Endothelial cell of umbilical vein (primary cell): ENCODE data around the gene CXCL10.
"Not testable (repeated sequence)": the region's sequence is repeated elsewhere in the genome, so short reads cannot be mapped to it uniquely, and the experiment has no call there.

Source experiments
- JUN ChIP-seq: IDR thresholded peaks from 2 replicates; pipeline ENCODE4 v1.6.1; 2011; ENCODE audit warnings: borderline replicate concordance, low read depth; ENCODE audit not compliant: insufficient read length, insufficient read depth
- MYC ChIP-seq: IDR thresholded peaks from one replicate; pipeline ENCODE4 v1.6.1; 2011; ENCODE audit warnings: mild to moderate bottlenecking, low read depth, low read length
- POLR2A ChIP-seq: IDR thresholded peaks from 2 replicates; pipeline ENCODE4 v1.6.1; 2012; ENCODE audit warnings: low read depth, mild to moderate bottlenecking, control low read depth, low read length
- POLR2AphosphoS5 ChIP-seq: IDR thresholded peaks from 2 replicates; pipeline ENCODE4 v1.6.1; 2012; ENCODE audit warnings: low read depth, mild to moderate bottlenecking, control low read depth, low read length, moderate library complexity; ENCODE audit not compliant: insufficient read depth
- TF ChIP-seq, protein P1 (sequence below): IDR thresholded peaks from 2 replicates; pipeline ENCODE4 v1.6.1; 2011; ENCODE audit not compliant: insufficient read depth, insufficient read length
- TF ChIP-seq, protein P2 (sequence below), 2 donors: IDR thresholded peaks; 1 replicate in 1 of 2; 2 replicates in 1 of 2; pipeline ENCODE4 v1.5.1; 2011; ENCODE audit warnings: low read length in 2 of 2, mild to moderate bottlenecking in 2 of 2, moderate library complexity in 2 of 2, control low read depth in 1 of 2, inconsistent platforms in 1 of 2, low read depth in 1 of 2; ENCODE audit not compliant: insufficient read depth in 1 of 2; ENCODE audit errors: extremely low read depth in 1 of 2

DNA sequence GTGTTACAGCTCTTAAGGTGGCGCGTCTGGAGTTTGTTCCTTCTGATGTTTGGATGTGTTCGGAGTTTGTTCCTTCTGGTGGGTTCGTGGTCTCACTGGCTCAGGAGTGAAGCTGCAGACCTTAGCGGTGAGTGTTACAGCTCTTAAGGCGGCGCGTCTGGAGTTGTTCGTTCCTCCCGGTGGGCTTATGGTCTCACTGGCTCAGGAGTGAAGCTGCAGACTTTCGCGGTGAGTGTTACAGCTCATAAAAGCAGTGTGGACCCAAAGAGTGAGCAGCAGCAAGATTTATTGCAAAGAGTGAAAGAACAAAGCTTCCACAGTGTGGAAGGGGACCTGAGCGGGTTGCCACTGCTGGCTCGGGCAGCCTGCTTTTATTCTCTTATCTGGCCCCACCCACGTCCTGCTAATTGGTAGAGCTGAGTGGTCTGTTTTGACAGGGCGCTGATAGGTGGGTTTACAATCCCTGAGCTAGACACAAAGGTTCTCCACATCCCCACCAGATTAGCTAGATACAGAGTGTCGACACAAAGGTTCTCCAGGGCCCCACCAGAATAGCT, 26.6 kb upstream of the CXCL10 start:
- not testable (repeated sequence) for TF ChIP-seq POLR2A, MYC, POLR2AphosphoS5, JUN
- TF ChIP-seq, protein P1, sequence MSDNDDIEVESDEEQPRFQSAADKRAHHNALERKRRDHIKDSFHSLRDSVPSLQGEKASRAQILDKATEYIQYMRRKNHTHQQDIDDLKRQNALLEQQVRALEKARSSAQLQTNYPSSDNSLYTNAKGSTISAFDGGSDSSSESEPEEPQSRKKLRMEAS = not testable (repeated sequence)
- TF ChIP-seq, protein P2, sequence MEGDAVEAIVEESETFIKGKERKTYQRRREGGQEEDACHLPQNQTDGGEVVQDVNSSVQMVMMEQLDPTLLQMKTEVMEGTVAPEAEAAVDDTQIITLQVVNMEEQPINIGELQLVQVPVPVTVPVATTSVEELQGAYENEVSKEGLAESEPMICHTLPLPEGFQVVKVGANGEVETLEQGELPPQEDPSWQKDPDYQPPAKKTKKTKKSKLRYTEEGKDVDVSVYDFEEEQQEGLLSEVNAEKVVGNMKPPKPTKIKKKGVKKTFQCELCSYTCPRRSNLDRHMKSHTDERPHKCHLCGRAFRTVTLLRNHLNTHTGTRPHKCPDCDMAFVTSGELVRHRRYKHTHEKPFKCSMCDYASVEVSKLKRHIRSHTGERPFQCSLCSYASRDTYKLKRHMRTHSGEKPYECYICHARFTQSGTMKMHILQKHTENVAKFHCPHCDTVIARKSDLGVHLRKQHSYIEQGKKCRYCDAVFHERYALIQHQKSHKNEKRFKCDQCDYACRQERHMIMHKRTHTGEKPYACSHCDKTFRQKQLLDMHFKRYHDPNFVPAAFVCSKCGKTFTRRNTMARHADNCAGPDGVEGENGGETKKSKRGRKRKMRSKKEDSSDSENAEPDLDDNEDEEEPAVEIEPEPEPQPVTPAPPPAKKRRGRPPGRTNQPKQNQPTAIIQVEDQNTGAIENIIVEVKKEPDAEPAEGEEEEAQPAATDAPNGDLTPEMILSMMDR (IDR thresholded peaks at IDR 0.05; ENCODE audit: extremely low read depth in 1 of 2, insufficient read depth in 1 of 2, low read depth in 1 of 2, low read length in 2 of 2) = not testable (repeated sequence)
